ENCODE data around the gene GCG. TPM values are rescaled to one million over a fixed set of nuclear protein-coding genes. Genes with fewer than 3 reads are reported as not detected.

The GCG gene
- total RNA-seq (not detected), polyA plus RNA-seq (not detected)
- long read RNA-seq, donor 1, result 0 reads
- long read RNA-seq, donor 2, result 0 reads
- long read RNA-seq, donor 3, result 0 reads
- long read RNA-seq, donor 4, result 0 reads

- Histone ChIP-seq H3K4me3 (ENCODE audit: low read length) (no peak within 1 kb of the TSS), H3K9me3 (ENCODE audit: control insufficient read depth, low read length) (no peaks in the 10 kb centered on the region), H3K4me1 (ENCODE audit: control insufficient read depth, insufficient read depth, low read length) (no peaks in the 10 kb centered on the region), H3K27ac (ENCODE audit: low read length) (no peak within 1 kb of the TSS), H3K27me3 (ENCODE audit: control insufficient read depth, insufficient read depth) (no peaks in the 10 kb centered on the region)
- DNase-seq, result no peak
- ATAC-seq, result no peak
- intact Hi-C loops (cut with DNase I), result no loop called here
- 93% methylated on average over 3 of the region's 3 CpGs for WGBS
Measured at GRCh38 chr2:162152147-162152546, at the start of gene GCG. Gene GCG (minus strand): TSS chr2:162152247. CDS start chr2:162149178, 3,069 bp downstream.

DNA sequence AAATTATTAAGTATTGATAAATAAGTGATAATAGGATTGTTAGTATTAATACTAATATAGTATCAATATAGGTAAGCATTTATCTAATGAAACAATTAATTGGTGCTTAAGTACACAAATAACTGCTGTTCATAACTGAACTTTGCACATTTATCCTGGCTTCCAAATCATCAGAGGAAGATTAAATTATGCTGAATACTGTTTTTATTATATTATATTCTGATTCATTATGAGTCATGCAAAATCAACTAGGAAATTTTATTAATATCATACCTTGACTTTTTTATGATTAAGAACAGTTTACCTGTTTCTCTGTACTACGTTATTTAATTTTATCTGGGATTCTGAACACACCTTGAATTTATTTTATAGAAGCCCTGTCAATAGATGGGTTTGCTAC, 48.6 kb upstream of the GCG start:
- Histone ChIP-seq H3K27me3 (ENCODE audit: control insufficient read depth, insufficient read depth) (no peaks in the 10 kb centered on the region), H3K9me3 (ENCODE audit: control insufficient read depth, low read length) (no peaks in the 10 kb centered on the region), H3K4me3 (ENCODE audit: low read length) (no peak overlapping the region), H3K27ac (ENCODE audit: low read length) (no peak overlapping the region), H3K4me1 (ENCODE audit: control insufficient read depth, insufficient read depth, low read length) (no peaks in the 10 kb centered on the region)
- no peak for ATAC-seq
- 93% methylated on average over 1 of the region's 1 CpG for WGBS
- intact Hi-C loops (cut with DNase I), result no loop called here
- no peak for DNase-seq

DNA sequence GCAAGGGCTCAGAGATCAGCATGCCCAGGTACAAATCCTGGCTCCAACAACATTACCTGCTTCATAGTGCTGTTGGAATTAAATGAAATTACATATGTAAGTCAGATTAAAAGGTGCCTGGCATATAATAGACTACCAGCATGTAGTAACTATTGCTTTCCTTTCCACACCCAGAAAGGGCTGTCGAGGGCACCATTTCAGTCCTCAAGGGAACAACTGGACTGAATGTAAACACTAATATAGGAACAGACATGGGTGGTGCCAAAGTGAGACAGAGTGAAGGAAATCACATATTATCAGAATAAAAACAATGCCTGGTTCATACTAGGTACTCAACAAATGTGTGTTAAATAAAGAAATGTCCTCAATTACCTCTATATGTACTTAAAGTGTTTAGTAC, 47.9 kb upstream of the GCG start:
- DNase-seq, result no peak
- H3K27ac ChIP-seq (ENCODE audit: low read length), result no peak overlapping the region
- 65% methylated on average over 1 of the region's 1 CpG for WGBS
- no peaks in the 10 kb centered on the region for H3K4me1 ChIP-seq (ENCODE audit: control insufficient read depth, insufficient read depth, low read length)
- intact Hi-C loops (cut with DNase I), result no loop called here
- no peak overlapping the region for H3K4me3 ChIP-seq (ENCODE audit: low read length)
- H3K9me3 ChIP-seq (ENCODE audit: control insufficient read depth, low read length), result no peaks in the 10 kb centered on the region
- H3K27me3 ChIP-seq (ENCODE audit: control insufficient read depth, insufficient read depth), result no peaks in the 10 kb centered on the region
- ATAC-seq, result no peak

GRCh38 chr2:162198239-162198638, 46.2 kb upstream of the GCG start:
- ATAC-seq, result no peak
- Histone ChIP-seq H3K4me1 (ENCODE audit: control insufficient read depth, insufficient read depth, low read length) (no peaks in the 10 kb centered on the region), H3K4me3 (ENCODE audit: low read length) (no peak overlapping the region), H3K9me3 (ENCODE audit: control insufficient read depth, low read length) (no peaks in the 10 kb centered on the region), H3K27me3 (ENCODE audit: control insufficient read depth, insufficient read depth) (no peaks in the 10 kb centered on the region), H3K27ac (ENCODE audit: low read length) (no peak overlapping the region)
- intact Hi-C loops (cut with DNase I), result no loop called here
- no peak for DNase-seq
- WGBS, result 86% methylated on average over 9 of the region's 9 CpGs

DNA sequence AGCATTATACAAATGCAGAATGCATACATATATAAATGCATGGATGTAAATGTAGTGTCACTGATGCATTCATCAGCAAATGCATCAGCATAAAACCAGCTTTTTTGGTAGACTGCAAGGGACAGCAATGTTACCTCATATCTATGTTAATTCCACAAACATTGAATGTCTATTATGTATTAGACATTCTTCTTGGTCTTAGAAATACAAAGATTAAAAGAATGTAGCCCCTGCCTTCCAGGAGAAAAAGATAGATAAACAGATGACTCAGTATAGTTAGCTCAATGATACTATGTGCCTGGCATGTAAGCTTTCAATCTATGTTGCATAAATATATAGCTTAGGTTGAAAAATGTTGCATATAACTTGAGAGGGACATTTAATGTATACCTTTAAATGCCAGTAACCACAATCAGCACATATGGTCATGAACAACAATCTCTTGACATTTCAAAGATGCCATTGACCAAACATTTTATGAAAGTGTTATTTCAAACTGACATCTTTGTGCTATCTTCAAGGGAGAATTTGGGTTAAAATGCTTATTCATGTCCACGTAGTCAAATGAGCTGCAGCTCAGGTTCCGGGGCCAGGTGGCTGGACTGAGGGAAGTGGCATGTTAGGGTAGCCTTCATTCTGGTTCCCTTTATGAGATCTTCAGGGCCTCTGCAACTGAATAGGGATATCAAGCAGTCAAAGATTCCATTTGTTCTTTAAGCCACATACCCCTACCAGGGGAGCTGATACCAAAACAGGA, 45.2 kb upstream of the GCG start:
- intact Hi-C loops (cut with DNase I), result no loop called here
- ATAC-seq, result no peak
- no peaks in the 10 kb centered on the region for H3K9me3 ChIP-seq (ENCODE audit: control insufficient read depth, low read length)
- H3K27me3 ChIP-seq (ENCODE audit: control insufficient read depth, insufficient read depth), result no peaks in the 10 kb centered on the region
- no peak overlapping the region for H3K27ac ChIP-seq (ENCODE audit: low read length)
- DNase-seq, result no peak
- H3K4me1 ChIP-seq (ENCODE audit: control insufficient read depth, insufficient read depth, low read length), result no peaks in the 10 kb centered on the region
- no peak overlapping the region for H3K4me3 ChIP-seq (ENCODE audit: low read length)
- 92% methylated on average over 2 of the region's 2 CpGs for whole genome bisulfite sequencing

DNA sequence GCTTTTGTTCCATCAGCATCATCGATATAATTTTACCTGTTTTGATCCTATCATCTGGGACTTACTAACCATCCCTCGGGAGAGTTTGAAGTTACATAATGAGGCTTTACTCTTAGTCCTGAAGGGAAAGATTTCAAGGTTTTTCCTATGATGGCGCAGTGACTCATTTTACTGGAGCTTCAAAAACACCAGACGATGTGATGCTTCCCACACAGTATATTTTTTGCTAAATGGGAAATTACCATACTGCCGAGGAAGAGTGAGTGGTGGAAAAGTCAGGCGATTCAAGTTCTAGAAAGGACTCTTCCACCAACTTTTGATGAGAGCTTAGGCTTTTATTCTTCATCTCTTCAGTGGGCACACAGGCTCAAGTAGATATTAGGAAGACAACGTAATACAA, 44.6 kb upstream of the GCG start:
- intact Hi-C loops (cut with DNase I), result no loop called here
- no peaks in the 10 kb centered on the region for H3K9me3 ChIP-seq (ENCODE audit: control insufficient read depth, low read length)
- ATAC-seq (no peak), DNase-seq (no peak)
- 92% methylated on average over 7 of the region's 7 CpGs for WGBS
- no peaks in the 10 kb centered on the region for H3K4me1 ChIP-seq (ENCODE audit: control insufficient read depth, insufficient read depth, low read length)
- H3K27ac ChIP-seq (ENCODE audit: low read length), result no peak overlapping the region
- no peaks in the 10 kb centered on the region for H3K27me3 ChIP-seq (ENCODE audit: control insufficient read depth, insufficient read depth)
- no peak overlapping the region for H3K4me3 ChIP-seq (ENCODE audit: low read length)

- DNase-seq (no peak), ATAC-seq (no peak)
- intact Hi-C loops (cut with DNase I), result no loop called here
- Histone ChIP-seq H3K4me1 (ENCODE audit: control insufficient read depth, insufficient read depth, low read length) (no peaks in the 10 kb centered on the region), H3K27me3 (ENCODE audit: control insufficient read depth, insufficient read depth) (no peaks in the 10 kb centered on the region), H3K9me3 (ENCODE audit: control insufficient read depth, low read length) (no peaks in the 10 kb centered on the region), H3K27ac (ENCODE audit: low read length) (no peak overlapping the region), H3K4me3 (ENCODE audit: low read length) (no peak overlapping the region)
- 66% methylated on average over 3 of the region's 3 CpGs for WGBS
Measured at GRCh38 chr2:162188451-162188850, 36.4 kb upstream of the GCG start.

- Histone ChIP-seq H3K4me3 (ENCODE audit: low read length) (no peak overlapping the region), H3K27me3 (ENCODE audit: control insufficient read depth, insufficient read depth) (no peaks in the 10 kb centered on the region), H3K4me1 (ENCODE audit: control insufficient read depth, insufficient read depth, low read length) (no peaks in the 10 kb centered on the region), H3K9me3 (ENCODE audit: control insufficient read depth, low read length) (no peaks in the 10 kb centered on the region), H3K27ac (ENCODE audit: low read length) (no peak overlapping the region)
- no peak for DNase-seq
- ATAC-seq, result no peak
- WGBS, result 85% methylated on average over 5 of the region's 5 CpGs
- intact Hi-C loops (cut with DNase I), result no loop called here
Measured at GRCh38 chr2:162185541-162186232, 33.6 kb upstream of the GCG start.

- intact Hi-C loops (cut with DNase I), result no loop called here
- Histone ChIP-seq H3K4me1 (ENCODE audit: control insufficient read depth, insufficient read depth, low read length) (no peaks in the 10 kb centered on the region), H3K4me3 (ENCODE audit: low read length) (no peak overlapping the region), H3K27me3 (ENCODE audit: control insufficient read depth, insufficient read depth) (no peaks in the 10 kb centered on the region), H3K9me3 (ENCODE audit: control insufficient read depth, low read length) (no peaks in the 10 kb centered on the region), H3K27ac (ENCODE audit: low read length) (no peak overlapping the region)
- WGBS, result 36% methylated on average over 2 of the region's 2 CpGs
- no peak for DNase-seq
- no peak for ATAC-seq
Measured at GRCh38 chr2:162184821-162185450, 32.9 kb upstream of the GCG start.

GRCh38 chr2:162184359-162184758, 32.3 kb upstream of the GCG start:
- DNase-seq (no peak), ATAC-seq (no peak)
- H3K4me1 ChIP-seq (ENCODE audit: control insufficient read depth, insufficient read depth, low read length), result no peaks in the 10 kb centered on the region
- H3K27ac ChIP-seq (ENCODE audit: low read length), result no peak overlapping the region
- intact Hi-C loops (cut with DNase I), result no loop called here
- H3K27me3 ChIP-seq (ENCODE audit: control insufficient read depth, insufficient read depth), result no peaks in the 10 kb centered on the region
- no peaks in the 10 kb centered on the region for H3K9me3 ChIP-seq (ENCODE audit: control insufficient read depth, low read length)
- no peak overlapping the region for H3K4me3 ChIP-seq (ENCODE audit: low read length)
- 91% methylated on average over 6 of the region's 6 CpGs for WGBS

- Histone ChIP-seq H3K9me3 (ENCODE audit: control insufficient read depth, low read length) (no peaks in the 10 kb centered on the region), H3K27me3 (ENCODE audit: control insufficient read depth, insufficient read depth) (no peaks in the 10 kb centered on the region), H3K4me1 (ENCODE audit: control insufficient read depth, insufficient read depth, low read length) (no peaks in the 10 kb centered on the region), H3K27ac (ENCODE audit: low read length) (no peak overlapping the region), H3K4me3 (ENCODE audit: low read length) (no peak overlapping the region)
- intact Hi-C loops (cut with DNase I), result no loop called here
- ATAC-seq (no peak), DNase-seq (no peak)
- 72% methylated on average over 2 of the region's 2 CpGs for WGBS
Measured at GRCh38 chr2:162182395-162182794, 30.3 kb upstream of the GCG start.
